Measurements from ENCODE around the gene ELMOD3. TPM values are rescaled to one million over a fixed set of nuclear protein-coding genes. Genes with fewer than 3 reads are reported as not detected.

ELMOD3 gene
- total RNA-seq, 1 donor from 2014 or later = 9.0 TPM

DNA sequence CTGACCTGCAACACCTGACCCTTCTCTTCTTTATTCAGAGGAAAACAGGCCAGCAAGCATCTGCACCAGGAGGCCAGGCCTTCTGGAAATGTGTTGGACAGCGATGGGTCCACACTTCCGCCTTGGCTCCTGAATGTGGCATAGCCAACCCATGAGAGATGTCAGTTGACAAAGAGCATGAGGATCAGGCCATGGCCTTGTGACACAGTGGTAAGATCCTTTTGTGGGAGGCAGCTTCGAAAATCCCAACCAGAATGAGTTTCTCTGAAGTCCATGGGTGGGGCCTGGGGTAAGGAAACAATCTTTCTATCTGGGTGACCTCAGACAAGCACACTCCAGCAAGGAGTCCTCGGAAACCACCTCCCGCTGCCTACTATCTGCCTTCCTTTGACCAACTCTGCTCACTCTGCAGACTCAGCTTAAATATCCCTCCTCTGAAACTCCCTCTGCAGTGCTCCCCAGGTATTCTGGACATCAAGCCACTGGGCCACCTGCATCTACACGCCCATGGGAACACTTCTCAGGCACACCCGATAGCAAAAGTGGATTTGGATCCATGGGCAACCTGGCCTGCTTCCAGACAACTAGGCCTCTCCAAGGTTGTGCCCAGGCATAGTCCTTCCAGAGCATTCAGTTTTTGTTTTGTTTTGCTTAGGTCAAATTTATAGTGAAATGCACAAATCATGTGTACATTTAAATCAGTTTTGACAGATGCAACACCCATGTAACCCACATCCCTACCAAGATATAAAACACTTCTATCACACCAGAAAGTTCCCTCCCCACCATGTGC lies 60.4 kb downstream of the ELMOD3 start:
- no peak for DNase-seq
- intact Hi-C loops (cut with DNase I) = no loop called here
- ATAC-seq (ENCODE audit: poor library complexity) = no peak

DNA sequence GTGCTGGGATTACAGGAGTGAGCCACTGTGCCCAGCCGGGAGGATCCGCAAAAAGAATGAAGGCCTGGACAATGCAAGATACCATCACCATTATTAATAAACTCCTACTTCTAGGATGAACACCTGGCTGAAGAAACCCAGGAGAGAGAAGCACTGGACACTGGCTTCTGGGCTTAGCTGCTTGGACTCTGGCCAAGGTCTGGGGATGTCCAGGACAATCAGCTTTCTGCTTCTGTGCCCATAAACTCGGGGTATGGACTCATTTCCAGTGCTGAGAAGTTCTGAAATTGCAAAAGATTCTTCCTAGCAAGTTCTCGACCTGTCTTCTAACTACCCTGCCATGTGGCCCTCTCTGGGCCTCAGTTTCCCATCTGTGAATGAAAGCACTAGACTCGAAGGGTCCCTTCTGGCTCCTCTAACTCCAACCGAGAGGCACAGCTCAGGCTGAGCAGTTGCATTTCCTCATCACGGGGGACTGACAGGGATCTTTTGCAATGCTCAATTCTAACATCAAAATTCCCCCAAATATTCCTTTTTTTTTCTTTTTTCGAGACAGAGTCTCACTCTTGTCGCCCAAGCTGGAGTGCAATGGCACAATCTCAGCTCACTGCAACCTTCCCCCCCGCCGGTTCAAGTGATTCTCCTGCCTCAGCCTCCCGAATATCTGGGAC lies 61.5 kb downstream of the ELMOD3 start:
- DNase-seq = no peak
- no peak for ATAC-seq (ENCODE audit: poor library complexity)
- intact Hi-C loops (cut with DNase I) = no loop called here

DNA sequence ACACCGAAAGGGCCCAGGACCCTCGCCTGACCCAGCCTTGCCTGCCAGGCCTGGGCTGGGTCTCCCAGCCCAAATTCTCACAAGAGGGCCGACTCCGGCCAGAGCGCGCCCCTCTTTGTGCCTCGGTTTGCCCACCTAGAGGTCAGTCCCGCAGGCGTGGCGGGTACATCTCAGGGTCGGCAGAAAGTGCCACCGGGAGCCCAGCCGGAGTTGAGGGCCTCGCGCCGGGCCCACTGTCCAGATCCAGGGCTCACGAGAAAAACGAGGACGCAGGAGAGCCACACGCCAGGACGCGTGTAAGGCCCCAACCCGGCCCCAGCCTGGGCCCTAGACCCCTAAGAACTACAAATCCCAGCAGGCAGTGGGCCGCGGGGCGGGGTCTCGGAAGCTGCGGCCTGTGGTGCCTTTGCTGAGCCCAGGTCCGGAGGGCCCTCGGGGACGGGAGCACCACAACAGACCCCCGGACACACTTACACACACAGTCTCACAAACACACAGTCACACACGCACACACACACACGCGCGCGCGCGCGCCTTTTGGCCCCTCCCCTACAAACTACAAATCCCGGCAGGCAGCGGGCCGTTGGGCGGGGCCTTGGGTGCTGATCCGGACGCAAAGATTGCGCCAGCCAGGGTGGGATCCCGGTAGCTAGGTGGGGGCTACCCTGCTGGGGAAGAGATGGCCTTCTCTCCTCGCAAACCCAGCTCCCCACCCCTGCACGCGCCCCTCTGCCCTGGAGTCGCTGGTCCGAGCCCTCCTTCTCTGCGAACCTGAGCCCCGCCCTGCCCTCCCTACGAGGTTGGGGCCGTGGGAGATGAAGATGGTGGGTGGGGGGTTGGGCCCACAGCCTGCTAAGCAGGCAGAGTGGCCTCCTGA lies 63.8 kb downstream of the ELMOD3 start, which contains the start of gene SH2D6:
Gene SH2D6, plus strand, starts transcription at position 583 of the 877 bp plus-strand sequence. CDS start 10,752 bp downstream, outside the sequence.
- intact Hi-C loops (cut with DNase I) = no loop called here
- ATAC-seq (ENCODE audit: poor library complexity) = peak; percentile 85
- DNase-seq = peak; percentile 93

DNA sequence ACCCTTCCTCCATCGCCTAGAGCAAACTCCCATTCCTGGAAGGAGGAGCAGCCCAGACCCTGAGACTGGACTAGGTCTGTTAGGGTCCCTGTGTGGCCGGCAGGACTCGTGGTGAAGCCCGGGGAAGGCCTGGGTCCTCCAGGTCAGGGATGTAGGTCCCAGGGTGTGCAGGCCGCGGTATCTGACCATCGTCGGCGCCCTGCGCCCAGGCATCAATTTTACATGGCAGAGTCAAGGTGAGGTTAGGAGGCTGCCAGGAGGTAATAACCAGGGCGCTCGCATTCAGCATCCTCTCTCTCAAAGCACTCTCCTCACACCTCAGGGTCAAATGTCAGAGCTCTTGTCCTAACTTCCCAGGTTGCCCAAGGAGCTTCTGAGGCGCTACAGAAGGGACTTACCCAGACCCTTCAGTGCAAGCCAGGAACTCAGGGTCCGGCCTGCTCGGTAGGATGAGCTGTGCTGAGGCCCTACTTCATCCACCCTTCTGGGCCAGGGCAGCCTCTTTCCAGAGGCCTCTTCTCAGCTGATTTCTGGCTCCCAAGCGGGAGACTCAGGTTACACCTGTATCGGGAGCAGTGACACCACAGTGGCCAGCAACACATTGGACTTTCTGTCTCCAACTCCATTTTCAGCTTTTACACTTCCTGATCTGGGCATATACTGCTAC lies 64.6 kb downstream of the ELMOD3 start:
- ATAC-seq (ENCODE audit: poor library complexity) (peak; percentile 4), DNase-seq (no peak)
- intact Hi-C loops (cut with DNase I) = no loop called here

DNA sequence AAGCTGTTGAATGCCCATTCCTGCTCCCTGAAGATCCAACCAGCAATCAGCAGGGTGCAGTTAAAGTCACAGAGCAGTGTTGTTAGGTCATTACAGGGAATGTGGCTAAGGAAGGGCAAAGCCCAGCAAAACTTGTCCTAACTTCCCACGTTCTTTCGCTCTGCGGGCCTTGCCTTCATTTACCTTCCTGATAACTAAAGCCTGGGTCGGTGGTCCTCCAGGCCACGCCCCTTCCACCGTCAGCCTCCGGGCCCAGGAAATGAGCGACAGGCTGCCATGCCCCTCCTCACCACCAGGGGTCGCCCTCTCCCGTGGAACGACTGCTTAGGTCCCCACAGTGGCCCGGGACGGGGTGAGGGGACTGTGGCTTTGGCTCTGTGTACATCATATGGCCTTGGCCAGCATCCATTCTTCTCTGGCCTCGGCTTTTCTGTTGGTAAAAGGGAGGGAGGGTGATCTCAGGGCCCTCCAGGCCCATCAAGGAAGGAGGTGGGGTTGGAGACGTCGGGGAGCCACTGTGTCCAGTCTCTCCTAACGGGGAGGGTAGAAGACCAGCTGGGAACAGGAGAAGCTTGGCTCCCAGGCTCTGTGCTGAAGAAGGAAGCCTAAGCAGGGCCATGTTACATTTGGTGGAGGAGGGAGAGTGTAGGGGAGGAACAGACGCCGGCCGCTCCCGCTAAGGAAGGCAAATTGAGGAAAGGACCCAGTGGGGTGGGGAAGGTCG lies 66.1 kb downstream of the ELMOD3 start:
- ATAC-seq (ENCODE audit: poor library complexity) (peak; percentile 78), DNase-seq (peak; percentile 95)
- intact Hi-C loops (cut with DNase I) = loop anchor here (2.0 kb wide), 1 partner anchor 132 kb away; no protein-coding TSS in a partner anchor

DNA sequence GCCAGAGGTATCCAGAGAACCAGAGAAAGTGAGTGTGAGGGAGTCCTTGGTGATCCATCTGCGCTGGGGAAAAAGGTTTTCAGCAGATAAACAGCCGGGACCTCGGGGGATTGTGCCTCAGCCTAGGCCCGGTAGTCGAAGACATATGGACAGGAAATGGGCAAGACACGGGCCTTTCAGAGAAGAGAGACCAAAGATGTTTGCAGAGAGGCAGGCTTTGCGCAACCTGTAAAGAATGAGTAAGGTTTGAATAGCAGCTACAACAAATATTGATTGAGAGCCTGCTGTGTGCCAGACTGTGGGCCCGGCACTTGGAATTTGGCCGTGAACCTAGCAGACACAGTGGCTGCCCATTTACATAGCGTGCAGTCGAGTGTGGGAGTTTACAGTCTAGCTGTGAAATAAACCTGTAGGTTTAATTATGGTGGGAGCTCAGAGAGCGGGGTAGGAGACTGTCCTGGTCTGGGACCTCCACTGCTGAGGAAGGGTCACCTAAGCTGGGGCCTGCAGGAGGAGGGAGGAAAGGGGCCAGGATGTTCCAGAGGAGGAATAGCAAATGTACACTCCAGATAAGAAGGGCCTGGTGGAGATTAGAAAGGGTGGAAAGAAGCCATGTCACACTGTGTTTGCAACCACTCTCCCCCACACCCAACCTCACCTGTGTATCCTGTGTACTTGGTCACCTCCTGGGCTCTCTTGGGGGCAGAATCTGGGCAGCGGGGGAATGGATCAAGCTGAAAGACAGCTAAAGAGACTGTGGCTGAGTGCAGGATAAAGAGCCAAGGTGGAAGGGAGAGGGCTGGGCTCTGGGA lies 66.9 kb downstream of the ELMOD3 start:
- intact Hi-C loops (cut with DNase I) = loop anchor here (2.0 kb wide), 1 partner anchor 131 kb away; no protein-coding TSS in a partner anchor
- ATAC-seq (ENCODE audit: poor library complexity) = peak; percentile 4

DNA sequence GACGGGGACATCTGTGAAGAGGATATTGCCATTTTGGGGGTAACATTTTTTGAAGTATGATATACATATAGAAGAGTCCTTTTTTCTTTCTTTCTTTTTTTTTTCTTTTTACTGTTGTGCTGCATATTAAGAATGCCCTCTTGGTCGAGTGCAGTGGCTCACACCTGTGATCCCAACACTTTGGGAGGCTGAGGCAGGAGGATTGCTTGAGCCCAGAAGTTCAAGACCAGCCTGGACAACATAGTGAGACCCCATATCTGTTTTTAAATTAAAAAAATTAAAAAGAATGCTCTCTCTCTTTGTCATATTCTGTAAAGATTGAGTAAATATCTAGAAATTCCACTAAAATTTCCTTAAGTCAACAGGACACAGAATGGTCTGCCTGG lies 67.5 kb downstream of the ELMOD3 start:
- DNase-seq (no peak), ATAC-seq (ENCODE audit: poor library complexity) (no peak)
- intact Hi-C loops (cut with DNase I) = no loop called here

More for the DNA sequence above, 66.9 kb downstream of the ELMOD3 start:
- no peak for DNase-seq

DNA sequence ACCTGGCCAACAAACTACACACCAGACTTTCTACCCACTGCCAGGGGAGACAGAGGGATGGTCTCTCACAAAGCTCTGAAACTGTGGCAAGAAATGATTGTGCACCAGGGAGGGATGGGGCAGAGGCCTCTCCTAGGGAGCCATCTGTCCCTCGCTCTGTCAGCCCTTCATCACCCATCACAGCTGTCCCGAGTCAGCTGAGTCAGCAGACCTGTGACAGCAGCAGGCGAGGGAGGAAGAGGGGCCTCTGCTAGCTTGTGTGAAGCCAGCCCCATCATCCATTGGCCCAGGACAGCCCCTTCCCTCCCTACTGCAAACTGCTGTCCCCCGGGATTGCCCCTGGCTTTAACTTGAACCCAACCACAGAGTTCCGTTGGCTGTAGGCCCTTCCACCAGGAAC lies 69.0 kb downstream of the ELMOD3 start:
- intact Hi-C loops (cut with DNase I) = no loop called here
- DNase-seq (no peak), ATAC-seq (ENCODE audit: poor library complexity) (no peak)

DNA sequence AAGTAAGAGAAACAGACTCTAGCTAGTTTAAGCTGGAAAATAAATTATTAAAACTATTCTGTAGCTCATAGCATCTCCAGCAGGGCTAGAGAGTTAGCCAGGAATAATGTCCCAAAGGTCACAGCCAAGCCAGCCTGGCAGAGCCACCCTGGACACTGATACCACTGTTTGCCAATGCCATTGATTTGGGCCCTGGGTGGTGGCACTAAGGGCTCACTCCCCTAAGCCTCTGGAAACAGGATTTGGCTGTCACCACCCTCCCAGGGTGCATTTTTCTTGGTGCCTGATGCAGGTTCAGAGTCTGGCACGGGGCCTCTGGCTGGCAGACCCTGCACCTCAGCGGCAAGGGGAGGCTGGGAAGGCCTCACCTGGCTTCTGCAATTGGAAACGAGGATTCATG lies 71.0 kb downstream of the ELMOD3 start:
- intact Hi-C loops (cut with DNase I) = no loop called here
- ATAC-seq (ENCODE audit: poor library complexity) (no peak), DNase-seq (no peak)

DNA sequence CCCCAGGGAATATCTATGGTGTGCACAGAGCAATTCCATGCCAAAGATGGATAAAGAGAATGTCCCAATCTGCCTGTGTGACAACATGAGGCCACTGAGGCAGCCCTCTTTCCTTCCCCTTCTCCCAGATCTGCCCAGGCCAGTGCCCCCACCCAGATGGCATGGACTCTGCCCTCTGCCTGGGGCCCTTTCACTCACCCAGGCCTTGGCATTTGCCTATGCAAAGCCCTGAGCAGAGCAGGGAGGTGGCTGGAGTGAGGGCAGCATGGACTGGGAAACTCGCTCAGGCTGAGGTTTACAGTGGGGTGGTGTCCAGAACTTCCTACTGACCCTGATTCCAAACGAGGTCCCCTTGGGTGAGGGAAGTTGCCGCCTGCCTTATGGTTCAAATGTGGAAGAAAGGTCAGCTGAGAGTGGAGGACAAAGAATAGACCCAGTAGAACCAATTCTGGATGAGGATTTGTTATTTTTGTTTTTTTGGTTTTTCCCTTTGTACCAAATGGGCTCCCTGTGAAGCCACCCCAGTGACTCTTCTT lies 72.8 kb downstream of the ELMOD3 start:
- no peak for ATAC-seq (ENCODE audit: poor library complexity)

DNA sequence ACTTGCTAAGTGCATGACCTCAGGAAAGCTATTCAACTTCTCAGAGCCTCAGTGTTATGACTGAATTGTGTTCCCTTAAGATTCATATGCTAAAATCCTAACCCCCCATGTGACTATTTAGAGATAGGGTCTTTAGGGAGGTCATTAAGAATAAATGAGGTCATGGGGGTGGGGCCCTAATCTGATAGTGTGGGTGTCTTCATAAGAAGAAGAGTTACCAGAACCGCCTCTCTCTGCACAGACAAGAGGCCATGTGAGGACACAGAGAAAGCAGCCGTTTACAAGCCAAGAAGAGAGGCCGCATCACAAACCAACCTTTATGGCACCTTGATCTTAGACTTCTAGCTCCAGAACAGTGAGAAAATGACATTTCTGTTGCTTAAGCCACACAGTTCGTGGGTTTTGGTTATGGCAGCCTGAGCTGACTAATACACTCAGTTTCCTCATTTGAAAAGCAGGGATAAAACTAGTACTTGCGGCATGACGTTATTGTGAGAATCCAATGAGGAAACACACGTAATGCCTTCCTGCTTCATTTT lies 73.8 kb downstream of the ELMOD3 start:
- DNase-seq (no peak), ATAC-seq (ENCODE audit: poor library complexity) (no peak)
- intact Hi-C loops (cut with DNase I) = no loop called here

More for the DNA sequence above, 72.8 kb downstream of the ELMOD3 start:
- no peak for DNase-seq
- intact Hi-C loops (cut with DNase I) = no loop called here

DNA sequence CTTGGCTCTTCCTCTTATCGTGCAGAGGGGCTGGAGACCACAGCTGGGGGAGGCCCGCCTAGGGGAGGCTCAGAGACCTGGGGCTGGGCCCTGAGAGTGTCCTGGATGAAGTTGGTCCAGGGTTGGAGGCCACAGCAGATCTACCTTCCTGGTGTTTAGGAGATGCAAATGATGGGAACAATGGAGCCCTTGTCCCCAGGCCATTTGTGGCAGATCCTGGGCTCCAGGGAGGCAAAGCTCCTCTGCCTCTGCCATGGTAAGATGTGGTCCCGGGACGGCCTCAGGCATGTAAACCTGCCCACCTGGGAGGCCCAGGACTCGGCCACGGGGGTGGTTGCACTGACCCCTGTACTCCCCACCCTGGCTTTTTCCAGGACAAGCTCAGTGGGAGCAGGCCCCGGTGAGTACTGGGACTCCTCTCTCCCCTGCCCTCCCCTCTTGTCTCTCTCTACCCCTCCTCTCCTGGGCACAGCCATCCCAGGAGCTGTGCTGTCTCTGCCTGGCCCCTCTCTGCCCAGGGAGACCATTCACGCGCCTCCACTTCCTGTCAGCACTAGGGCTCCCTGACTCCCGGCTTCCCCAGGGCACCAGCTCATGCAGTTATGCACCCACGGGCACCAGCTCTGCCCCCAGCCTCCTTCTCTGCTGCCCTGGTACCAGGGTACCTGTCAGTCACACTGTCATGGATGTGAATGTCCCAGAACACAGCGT lies 74.8 kb downstream of the ELMOD3 start:
- no peak for DNase-seq
- intact Hi-C loops (cut with DNase I) = no loop called here
- no peak for ATAC-seq (ENCODE audit: poor library complexity)

DNA sequence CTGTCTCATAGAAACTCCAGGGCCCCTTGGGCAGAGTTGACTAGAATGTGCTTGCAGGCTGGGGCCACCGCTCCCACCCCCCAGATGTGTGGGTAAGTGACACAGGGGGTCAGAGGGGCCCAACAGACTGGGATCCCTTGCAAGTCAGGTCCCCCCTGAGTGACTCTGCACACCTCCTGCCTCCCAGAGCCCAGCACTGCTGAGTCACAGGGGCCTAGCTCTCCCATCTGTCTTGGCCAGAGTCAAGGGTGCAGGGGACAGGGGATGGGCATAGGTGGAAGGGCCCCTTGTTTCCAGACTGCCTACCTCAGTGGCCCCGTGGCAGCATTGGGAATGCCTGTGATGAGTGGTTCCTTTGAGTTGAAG lies 75.3 kb downstream of the ELMOD3 start:
- ATAC-seq (ENCODE audit: poor library complexity) = no peak
- no peak for DNase-seq
- intact Hi-C loops (cut with DNase I) = no loop called here

DNA sequence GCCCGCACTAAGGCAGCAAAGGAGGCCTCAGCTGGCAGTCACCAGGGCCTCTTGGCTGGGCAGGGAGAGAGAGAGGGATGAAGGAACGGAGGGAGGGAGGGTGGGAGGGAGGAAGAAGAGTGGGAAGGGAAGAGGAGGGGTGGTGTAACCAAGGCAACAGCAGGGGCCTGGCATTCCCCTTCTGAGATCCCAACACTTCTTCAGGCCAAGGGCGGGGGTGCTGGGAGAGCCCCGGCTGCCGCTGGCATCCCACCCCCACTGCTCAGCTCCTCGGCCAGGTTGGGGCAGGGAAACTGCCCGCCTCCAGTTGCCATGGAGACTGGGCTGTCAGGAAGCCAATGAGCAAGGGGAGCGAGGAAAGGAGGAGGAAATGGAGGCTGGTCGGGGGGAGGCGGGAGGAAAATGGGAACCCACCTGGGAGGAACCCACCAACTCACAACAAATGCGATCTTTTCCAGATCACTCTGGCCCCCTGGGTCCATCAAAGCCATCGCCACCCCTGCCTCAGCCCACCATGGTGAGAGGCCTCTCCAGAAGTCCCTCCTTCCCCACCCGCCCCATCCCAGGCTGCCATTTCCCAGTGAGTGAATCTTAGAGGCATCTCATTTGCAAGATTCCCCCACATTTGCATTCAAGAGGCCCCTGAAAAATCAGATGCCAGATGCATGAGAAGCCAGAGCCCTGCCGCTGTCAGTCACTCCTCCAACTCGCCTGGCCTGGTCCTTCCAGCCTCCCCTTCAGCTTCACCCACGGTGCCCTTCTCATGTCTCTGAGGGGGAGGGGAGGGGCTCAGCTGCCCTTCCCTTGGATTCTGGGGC lies 76.4 kb downstream of the ELMOD3 start:
- intact Hi-C loops (cut with DNase I) = no loop called here
- ATAC-seq (ENCODE audit: poor library complexity) (no peak), DNase-seq (no peak)

DNA sequence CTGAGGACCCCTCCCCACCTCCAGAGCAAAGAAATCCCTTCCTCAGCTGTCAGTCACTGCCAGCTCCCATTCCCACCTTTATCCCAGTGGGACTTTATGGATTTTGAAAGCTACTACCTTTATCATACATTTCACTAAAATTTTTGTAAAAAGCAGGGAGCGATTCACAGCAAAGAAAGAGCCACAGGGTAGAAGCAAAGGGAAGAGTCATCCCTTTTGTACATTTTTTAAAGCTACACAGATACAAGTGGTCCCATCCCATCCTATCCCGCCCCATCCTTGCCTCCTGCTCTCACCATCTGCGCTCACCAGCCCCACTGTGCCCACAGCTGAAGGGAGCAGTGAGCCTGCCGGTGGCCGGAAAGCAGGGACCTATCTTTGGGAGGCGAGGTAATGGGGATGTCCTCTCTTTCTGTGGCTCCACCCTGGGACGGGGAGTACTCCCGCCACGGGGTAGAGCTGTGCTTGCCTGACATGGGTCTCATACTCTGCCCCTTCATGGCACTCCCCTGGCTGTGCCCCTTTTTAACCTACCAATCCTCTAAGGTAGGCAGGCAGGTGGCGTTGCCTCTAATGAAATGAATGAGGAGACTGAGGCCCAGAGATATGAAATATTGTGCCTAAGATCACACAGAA lies 77.1 kb downstream of the ELMOD3 start:
- ATAC-seq (ENCODE audit: poor library complexity) (no peak), DNase-seq (no peak)
- intact Hi-C loops (cut with DNase I) = no loop called here
